ENCODE results near the gene SULT1B1.

SULT1B1 gene

GRCh38 chr4:69760455-69760854 lies at the start of gene SULT1B1:
SULT1B1 (minus strand) TSS chr4:69760620; CDS start chr4:69755217, 5,403 bp downstream.
- Histone ChIP-seq H3K4me1 (ENCODE audit: control insufficient read depth in 2 of 2, insufficient read depth in 2 of 2, low read length in 2 of 2) (peaks cover 9 to 14% of the 10 kb centered on the region in 2 donors), H3K9me3 (ENCODE audit: control insufficient read depth in 2 of 2, low read length in 2 of 2) (no peaks in the 10 kb centered on the region), H3K4me3 (ENCODE audit: low read length in 2 of 2) (peak within 1 kb of the TSS; percentile 65 to 81), H3K27me3 (ENCODE audit: control insufficient read depth in 2 of 2, insufficient read depth in 2 of 2, low read length in 2 of 2) (no peaks in the 10 kb centered on the region), H3K9ac (ENCODE audit: low read depth in 1 of 2, low read length in 2 of 2) (peak within 1 kb of the TSS; percentile 65 to 66), H3K36me3 (ENCODE audit: control insufficient read depth in 2 of 2, insufficient read depth in 2 of 2, low read length in 2 of 2) (no peaks in the 10 kb centered on the region), H3K27ac (ENCODE audit: low read depth in 2 of 2, low read length in 2 of 2) (peak within 1 kb of the TSS; percentile 88 to 92)

- H3K4me3 ChIP-seq (ENCODE audit: low read length in 2 of 2): no peak overlapping the region
- no peaks in the 10 kb centered on the region for H3K27me3 ChIP-seq (ENCODE audit: control insufficient read depth in 2 of 2, insufficient read depth in 2 of 2, low read length in 2 of 2)
- no peaks in the 10 kb centered on the region for H3K4me1 ChIP-seq (ENCODE audit: control insufficient read depth in 2 of 2, insufficient read depth in 2 of 2, low read length in 2 of 2)
- no peaks in the 10 kb centered on the region for H3K9me3 ChIP-seq (ENCODE audit: control insufficient read depth in 2 of 2, low read length in 2 of 2)
- no peak overlapping the region for H3K9ac ChIP-seq (ENCODE audit: low read depth in 1 of 2, low read length in 2 of 2)
- no peaks in the 10 kb centered on the region for H3K36me3 ChIP-seq (ENCODE audit: control insufficient read depth in 2 of 2, insufficient read depth in 2 of 2, low read length in 2 of 2)
- no peak overlapping the region for H3K27ac ChIP-seq (ENCODE audit: low read depth in 2 of 2, low read length in 2 of 2)
These were observed 40.2 kb upstream of the SULT1B1 start for GRCh38 chr4:69800599-69800998.

GRCh38 chr4:69799337-69799736 lies 38.9 kb upstream of the SULT1B1 start:
- Histone ChIP-seq H3K4me1 (ENCODE audit: control insufficient read depth in 2 of 2, insufficient read depth in 2 of 2, low read length in 2 of 2) (no peaks in the 10 kb centered on the region), H3K4me3 (ENCODE audit: low read length in 2 of 2) (no peak overlapping the region), H3K9ac (ENCODE audit: low read depth in 1 of 2, low read length in 2 of 2) (no peak overlapping the region), H3K27me3 (ENCODE audit: control insufficient read depth in 2 of 2, insufficient read depth in 2 of 2, low read length in 2 of 2) (no peaks in the 10 kb centered on the region), H3K9me3 (ENCODE audit: control insufficient read depth in 2 of 2, low read length in 2 of 2) (no peaks in the 10 kb centered on the region), H3K36me3 (ENCODE audit: control insufficient read depth in 2 of 2, insufficient read depth in 2 of 2, low read length in 2 of 2) (no peaks in the 10 kb centered on the region), H3K27ac (ENCODE audit: low read depth in 2 of 2, low read length in 2 of 2) (no peak overlapping the region)

GRCh38 chr4:69793732-69794131 lies 33.3 kb upstream of the SULT1B1 start:
- no peak overlapping the region for H3K4me3 ChIP-seq (ENCODE audit: low read length in 2 of 2)
- H3K27me3 ChIP-seq (ENCODE audit: control insufficient read depth in 2 of 2, insufficient read depth in 2 of 2, low read length in 2 of 2): no peaks in the 10 kb centered on the region
- H3K9me3 ChIP-seq (ENCODE audit: control insufficient read depth in 2 of 2, low read length in 2 of 2): no peaks in the 10 kb centered on the region
- no peak overlapping the region for H3K9ac ChIP-seq (ENCODE audit: low read depth in 1 of 2, low read length in 2 of 2)
- no peak overlapping the region for H3K27ac ChIP-seq (ENCODE audit: low read depth in 2 of 2, low read length in 2 of 2)
- H3K36me3 ChIP-seq (ENCODE audit: control insufficient read depth in 2 of 2, insufficient read depth in 2 of 2, low read length in 2 of 2): no peaks in the 10 kb centered on the region
- H3K4me1 ChIP-seq (ENCODE audit: control insufficient read depth in 2 of 2, insufficient read depth in 2 of 2, low read length in 2 of 2): no peaks in the 10 kb centered on the region

GRCh38 chr4:69787879-69788278 lies 27.5 kb upstream of the SULT1B1 start:
- H3K36me3 ChIP-seq (ENCODE audit: control insufficient read depth in 2 of 2, insufficient read depth in 2 of 2, low read length in 2 of 2): no peaks in the 10 kb centered on the region
- no peak overlapping the region for H3K27ac ChIP-seq (ENCODE audit: low read depth in 2 of 2, low read length in 2 of 2)
- H3K9me3 ChIP-seq (ENCODE audit: control insufficient read depth in 2 of 2, low read length in 2 of 2): no peaks in the 10 kb centered on the region
- no peak overlapping the region for H3K4me3 ChIP-seq (ENCODE audit: low read length in 2 of 2)
- no peak overlapping the region for H3K9ac ChIP-seq (ENCODE audit: low read depth in 1 of 2, low read length in 2 of 2)
- no peaks in the 10 kb centered on the region for H3K4me1 ChIP-seq (ENCODE audit: control insufficient read depth in 2 of 2, insufficient read depth in 2 of 2, low read length in 2 of 2)
- H3K27me3 ChIP-seq (ENCODE audit: control insufficient read depth in 2 of 2, insufficient read depth in 2 of 2, low read length in 2 of 2): no peaks in the 10 kb centered on the region

- Histone ChIP-seq H3K27ac (ENCODE audit: low read depth in 2 of 2, low read length in 2 of 2) (no peak overlapping the region), H3K4me3 (ENCODE audit: low read length in 2 of 2) (no peak overlapping the region), H3K9ac (ENCODE audit: low read depth in 1 of 2, low read length in 2 of 2) (no peak overlapping the region), H3K36me3 (ENCODE audit: control insufficient read depth in 2 of 2, insufficient read depth in 2 of 2, low read length in 2 of 2) (no peaks in the 10 kb centered on the region), H3K9me3 (ENCODE audit: control insufficient read depth in 2 of 2, low read length in 2 of 2) (no peaks in the 10 kb centered on the region), H3K4me1 (ENCODE audit: control insufficient read depth in 2 of 2, insufficient read depth in 2 of 2, low read length in 2 of 2) (no peaks in the 10 kb centered on the region), H3K27me3 (ENCODE audit: control insufficient read depth in 2 of 2, insufficient read depth in 2 of 2, low read length in 2 of 2) (no peaks in the 10 kb centered on the region)
These were observed 26.1 kb upstream of the SULT1B1 start for GRCh38 chr4:69786547-69786946.

- Histone ChIP-seq H3K27me3 (ENCODE audit: control insufficient read depth in 2 of 2, insufficient read depth in 2 of 2, low read length in 2 of 2) (no peaks in the 10 kb centered on the region), H3K27ac (ENCODE audit: low read depth in 2 of 2, low read length in 2 of 2) (no peak overlapping the region), H3K9me3 (ENCODE audit: control insufficient read depth in 2 of 2, low read length in 2 of 2) (no peaks in the 10 kb centered on the region), H3K4me3 (ENCODE audit: low read length in 2 of 2) (no peak overlapping the region), H3K9ac (ENCODE audit: low read depth in 1 of 2, low read length in 2 of 2) (no peak overlapping the region), H3K36me3 (ENCODE audit: control insufficient read depth in 2 of 2, insufficient read depth in 2 of 2, low read length in 2 of 2) (no peaks in the 10 kb centered on the region), H3K4me1 (ENCODE audit: control insufficient read depth in 2 of 2, insufficient read depth in 2 of 2, low read length in 2 of 2) (no peaks in the 10 kb centered on the region)
These were observed 24.9 kb upstream of the SULT1B1 start for GRCh38 chr4:69785211-69785831.

GRCh38 chr4:69782651-69783310 lies 22.4 kb upstream of the SULT1B1 start:
- Histone ChIP-seq H3K27me3 (ENCODE audit: control insufficient read depth in 2 of 2, insufficient read depth in 2 of 2, low read length in 2 of 2) (no peaks in the 10 kb centered on the region), H3K9ac (ENCODE audit: low read depth in 1 of 2, low read length in 2 of 2) (no peak overlapping the region), H3K9me3 (ENCODE audit: control insufficient read depth in 2 of 2, low read length in 2 of 2) (no peaks in the 10 kb centered on the region), H3K27ac (ENCODE audit: low read depth in 2 of 2, low read length in 2 of 2) (no peak overlapping the region), H3K4me1 (ENCODE audit: control insufficient read depth in 2 of 2, insufficient read depth in 2 of 2, low read length in 2 of 2) (no peaks in the 10 kb centered on the region), H3K36me3 (ENCODE audit: control insufficient read depth in 2 of 2, insufficient read depth in 2 of 2, low read length in 2 of 2) (no peaks in the 10 kb centered on the region), H3K4me3 (ENCODE audit: low read length in 2 of 2) (no peak overlapping the region)

- H3K27me3 ChIP-seq (ENCODE audit: control insufficient read depth in 2 of 2, insufficient read depth in 2 of 2, low read length in 2 of 2): no peaks in the 10 kb centered on the region
- no peaks in the 10 kb centered on the region for H3K4me1 ChIP-seq (ENCODE audit: control insufficient read depth in 2 of 2, insufficient read depth in 2 of 2, low read length in 2 of 2)
- H3K4me3 ChIP-seq (ENCODE audit: low read length in 2 of 2): no peak overlapping the region
- no peak overlapping the region for H3K9ac ChIP-seq (ENCODE audit: low read depth in 1 of 2, low read length in 2 of 2)
- no peak overlapping the region for H3K27ac ChIP-seq (ENCODE audit: low read depth in 2 of 2, low read length in 2 of 2)
- H3K9me3 ChIP-seq (ENCODE audit: control insufficient read depth in 2 of 2, low read length in 2 of 2): no peaks in the 10 kb centered on the region
- no peaks in the 10 kb centered on the region for H3K36me3 ChIP-seq (ENCODE audit: control insufficient read depth in 2 of 2, insufficient read depth in 2 of 2, low read length in 2 of 2)
These were observed 21.3 kb upstream of the SULT1B1 start for GRCh38 chr4:69781458-69782418.

- Histone ChIP-seq H3K4me1 (ENCODE audit: control insufficient read depth in 2 of 2, insufficient read depth in 2 of 2, low read length in 2 of 2) (peaks cover 6 to 7% of the 10 kb centered on the region in 2 donors), H3K36me3 (ENCODE audit: control insufficient read depth in 2 of 2, insufficient read depth in 2 of 2, low read length in 2 of 2) (no peaks in the 10 kb centered on the region), H3K27ac (ENCODE audit: low read depth in 2 of 2, low read length in 2 of 2) (no peak overlapping the region), H3K9me3 (ENCODE audit: control insufficient read depth in 2 of 2, low read length in 2 of 2) (no peaks in the 10 kb centered on the region), H3K9ac (ENCODE audit: low read depth in 1 of 2, low read length in 2 of 2) (no peak overlapping the region), H3K27me3 (ENCODE audit: control insufficient read depth in 2 of 2, insufficient read depth in 2 of 2, low read length in 2 of 2) (no peaks in the 10 kb centered on the region), H3K4me3 (ENCODE audit: low read length in 2 of 2) (no peak overlapping the region)
These were observed 19.7 kb upstream of the SULT1B1 start for GRCh38 chr4:69780141-69780540.

Measured in mucosa of rectum (tissue), 2 donors.